Measurements from ENCODE around the gene RNF8. TPM values are rescaled to one million over a fixed set of nuclear protein-coding genes. Genes with fewer than 3 reads are reported as not detected.
"Not testable (repeated sequence)": the region's sequence is repeated elsewhere in the genome, so short reads cannot be mapped to it uniquely, and the experiment has no call there.

RNF8 gene
- total RNA-seq, 1 donor from 2014 or later: 14.0 TPM

GRCh38 chr6:37396571-37397180 is 42.9 kb downstream of the RNF8 start:
- peak; percentile 61 for DNase-seq (ENCODE audit: low read depth)

GRCh38 chr6:37399131-37399530 is 45.3 kb downstream of the RNF8 start:
- DNase-seq (ENCODE audit: low read depth): no peak

GRCh38 chr6:37399795-37400490 is 46.2 kb downstream of the RNF8 start:
- no peak for DNase-seq (ENCODE audit: low read depth)

- not testable (repeated sequence) for DNase-seq (ENCODE audit: low read depth)
Observed at GRCh38 chr6:37401658-37402057, 47.9 kb downstream of the RNF8 start.

GRCh38 chr6:37406726-37407341 is 53.1 kb downstream of the RNF8 start:
- DNase-seq (ENCODE audit: low read depth): no peak

- DNase-seq (ENCODE audit: low read depth): no peak
Observed at GRCh38 chr6:37407948-37408347, 54.2 kb downstream of the RNF8 start.

- no peak for DNase-seq (ENCODE audit: low read depth)
Observed at GRCh38 chr6:37409501-37409900, 55.7 kb downstream of the RNF8 start.

- no peak for DNase-seq (ENCODE audit: low read depth)
Observed at GRCh38 chr6:37417393-37417792, 63.6 kb downstream of the RNF8 start.

- no peak for DNase-seq (ENCODE audit: low read depth)
Observed at GRCh38 chr6:37418722-37419121, 64.9 kb downstream of the RNF8 start.

GRCh38 chr6:37426058-37426944 is 72.5 kb downstream of the RNF8 start:
- DNase-seq (ENCODE audit: low read depth): no peak

GRCh38 chr6:37426945-37427510 is 73.2 kb downstream of the RNF8 start:
- DNase-seq (ENCODE audit: low read depth): no peak

- no peak for DNase-seq (ENCODE audit: low read depth)
Observed at GRCh38 chr6:37429352-37429750, 75.6 kb downstream of the RNF8 start.

GRCh38 chr6:37432590-37432915 is 78.8 kb downstream of the RNF8 start:
- DNase-seq (ENCODE audit: low read depth): no peak

GRCh38 chr6:37432916-37433656 is 79.3 kb downstream of the RNF8 start, which contains the start of gene CMTR1:
Gene CMTR1, plus strand, starts transcription at chr6:37433221. Its CDS starts 2,409 bp downstream, at chr6:37435630.
- peak; percentile 92 for DNase-seq (ENCODE audit: low read depth)

GRCh38 chr6:37433657-37434271 is 80.0 kb downstream of the RNF8 start:
- DNase-seq (ENCODE audit: low read depth): peak; percentile 52

- no peak for DNase-seq (ENCODE audit: low read depth)
Observed at GRCh38 chr6:37435373-37435772, 81.6 kb downstream of the RNF8 start.

GRCh38 chr6:37435816-37436215 is 82.0 kb downstream of the RNF8 start:
- no peak for DNase-seq (ENCODE audit: low read depth)

GRCh38 chr6:37438930-37439329 is 85.1 kb downstream of the RNF8 start:
- DNase-seq (ENCODE audit: low read depth): no peak

GRCh38 chr6:37441651-37442050 is 87.9 kb downstream of the RNF8 start:
- no peak for DNase-seq (ENCODE audit: low read depth)

All from myocyte (in vitro differentiated cells).